CD8-positive, alpha-beta memory T cell (primary cell): Measurements from ENCODE around the gene MAFB. TPM values are rescaled to one million over a fixed set of nuclear protein-coding genes. Genes with fewer than 3 reads are reported as not detected.

Experiments used
- CTCF ChIA-PET: fragments of 350-600 bp; sonication (Branson Sonifier 250); formaldehyde crosslinking; loops from one replicate; lab custom pipeline; 2021; ENCODE audit warnings: antibody characterized with exemption; lab: Charles Lee
- POLR2A ChIA-PET: fragments of 350-600 bp; sonication (Branson Sonifier 250); formaldehyde crosslinking; loops from one replicate; lab custom pipeline; 2021; ENCODE audit warnings: antibody characterized with exemption; lab: Charles Lee
- DNase-seq, 5 donors: peaks; one replicate each; pipeline versions ENCODE4 v3.0.0 to v3.0.0-alpha.2; 2020 to 2022; ENCODE audit warnings: mixed read lengths in 1 of 5
- H3K27ac ChIP-seq: one replicate; pipeline ENCODE4 v1.7.0; 2013; ENCODE audit warnings: low read depth, mild to moderate bottlenecking, low read length, moderate library complexity
- H3K27me3 ChIP-seq: 2 replicates; pipeline ENCODE4 v1.7.0; 2013; ENCODE audit warnings: low read length, mild to moderate bottlenecking; ENCODE audit not compliant: insufficient read depth, poor library complexity, severe bottlenecking
- H3K36me3 ChIP-seq: 2 replicates; pipeline ENCODE4 v1.7.0; 2013; ENCODE audit warnings: mild to moderate bottlenecking, low read length, moderate library complexity; ENCODE audit not compliant: insufficient read depth
- H3K4me1 ChIP-seq: 2 replicates; pipeline ENCODE4 v1.7.0; 2013; ENCODE audit warnings: mild to moderate bottlenecking, low read length, moderate library complexity; ENCODE audit not compliant: insufficient read depth
- H3K4me3 ChIP-seq: 2 replicates; pipeline ENCODE4 v1.7.0; 2013; ENCODE audit warnings: mild to moderate bottlenecking, low read length
- H3K9me3 ChIP-seq: 2 replicates; pipeline ENCODE4 v1.7.0; 2013; ENCODE audit warnings: mild to moderate bottlenecking, low read length
- H3K27ac Mint-ChIP-seq, 8 donors: one replicate each; pipeline ENCODE4 v1.8.0; 2020 to 2021; ENCODE audit warnings: mixed read lengths in 8 of 8, mild to moderate bottlenecking in 6 of 8, inconsistent platforms in 3 of 8, moderate library complexity in 3 of 8
- H3K27me3 Mint-ChIP-seq, 2 donors: one replicate each; pipeline ENCODE4 v1.8.0; 2020 to 2021; ENCODE audit warnings: mixed read lengths in 2 of 2, mild to moderate bottlenecking in 1 of 2, moderate library complexity in 1 of 2
- H3K36me3 Mint-ChIP-seq, 3 donors: one replicate each; pipeline ENCODE4 v1.8.0; 2020 to 2021; ENCODE audit warnings: mixed read lengths in 3 of 3, inconsistent platforms in 1 of 3, mild to moderate bottlenecking in 1 of 3
- H3K4me1 Mint-ChIP-seq, 3 donors: one replicate each; pipeline ENCODE4 v1.8.0; 2020 to 2021; ENCODE audit warnings: mixed read lengths in 3 of 3, inconsistent platforms in 1 of 3, mild to moderate bottlenecking in 1 of 3
- H3K4me3 Mint-ChIP-seq, 7 donors: one replicate each; pipeline ENCODE4 v1.8.0; 2020 to 2021; ENCODE audit warnings: mixed read lengths in 7 of 7, mild to moderate bottlenecking in 6 of 7, moderate library complexity in 4 of 7, inconsistent platforms in 2 of 7
- H3K9me3 Mint-ChIP-seq, 5 donors: one replicate each; pipeline ENCODE4 v1.8.0; 2020 to 2022; ENCODE audit warnings: mixed read lengths in 5 of 5, mild to moderate bottlenecking in 3 of 5, moderate library complexity in 2 of 5, inconsistent platforms in 1 of 5
- polyA plus RNA-seq: library from polyadenylated mRNA; unstranded; fragments of 300-500 nt; fragmentation: Illumina TruSeq; gene quantifications from one replicate; pipeline ENCODE4 v1.2.3, GENCODE V29; 2021
- total RNA-seq, 2 experiments: library from RNA; stranded (reverse); gene quantifications; one replicate each; pipeline ENCODE4 v1.2.3, GENCODE V29; 2021

The MAFB gene
- total and polyA plus RNA-seq, 3 experiments from 2014 or later, result 1.7 to 2.0 TPM; not detected in 1

GRCh38 chr20:40646361-40646760 lies 42.7 kb downstream of the MAFB start:
- ChIA-PET POLR2A (no interaction called here), CTCF (no interaction called here)
- no peak for DNase-seq
- no peaks in the 10 kb centered on the region for H3K9me3 Mint-ChIP-seq
- no peaks in the 10 kb centered on the region for H3K36me3 Mint-ChIP-seq
- Histone ChIP-seq H3K9me3 (no peaks in the 10 kb centered on the region), H3K27me3 (no peaks in the 10 kb centered on the region), H3K36me3 (no peaks in the 10 kb centered on the region), H3K27ac (no peak overlapping the region), H3K4me3 (no peak overlapping the region), H3K4me1 (no peaks in the 10 kb centered on the region)
- no peaks in the 10 kb centered on the region for H3K4me1 Mint-ChIP-seq
- H3K27ac Mint-ChIP-seq, result no peak overlapping the region
- peaks cover 9 to 22% of the 10 kb centered on the region in 2 donors for H3K27me3 Mint-ChIP-seq
- H3K4me3 Mint-ChIP-seq, result no peak overlapping the region

DNA sequence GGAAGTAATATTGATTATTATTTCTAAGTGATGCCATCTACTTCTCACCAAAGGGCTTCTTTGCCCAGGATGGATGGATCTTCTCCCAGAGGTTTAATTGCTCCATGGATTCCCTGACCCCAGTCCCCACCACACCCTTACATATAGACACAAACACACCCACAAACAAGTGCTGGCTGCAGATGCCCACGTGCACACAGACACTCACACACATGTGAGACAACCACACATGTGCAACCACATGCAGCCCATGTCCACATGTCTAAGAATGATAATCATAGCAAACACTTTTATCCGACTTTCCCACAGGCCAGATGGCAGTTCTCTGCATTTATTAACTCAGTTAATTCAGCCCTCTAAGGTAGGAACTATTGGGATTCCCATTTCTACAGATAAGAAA lies 44.2 kb downstream of the MAFB start:
- Mint-ChIP-seq H3K9me3 (no peaks in the 10 kb centered on the region), H3K27me3 (peaks cover 9 to 22% of the 10 kb centered on the region in 2 donors), H3K4me1 (no peaks in the 10 kb centered on the region), H3K4me3 (no peak overlapping the region), H3K36me3 (no peaks in the 10 kb centered on the region), H3K27ac (no peak overlapping the region)
- Histone ChIP-seq H3K4me3 (no peak overlapping the region), H3K36me3 (no peaks in the 10 kb centered on the region), H3K4me1 (no peaks in the 10 kb centered on the region), H3K9me3 (no peaks in the 10 kb centered on the region), H3K27ac (no peak overlapping the region), H3K27me3 (no peaks in the 10 kb centered on the region)
- POLR2A ChIA-PET, result no interaction called here
- CTCF ChIA-PET, result no interaction called here
- no peak for DNase-seq

GRCh38 chr20:40643891-40644290 lies 45.1 kb downstream of the MAFB start:
- Histone ChIP-seq H3K9me3 (no peaks in the 10 kb centered on the region), H3K27ac (no peak overlapping the region), H3K4me1 (no peaks in the 10 kb centered on the region), H3K36me3 (no peaks in the 10 kb centered on the region), H3K27me3 (no peaks in the 10 kb centered on the region), H3K4me3 (no peak overlapping the region)
- H3K27me3 Mint-ChIP-seq, result peaks cover 11 to 23% of the 10 kb centered on the region in 2 donors
- no peak for DNase-seq
- no peaks in the 10 kb centered on the region for H3K4me1 Mint-ChIP-seq
- H3K36me3 Mint-ChIP-seq, result no peaks in the 10 kb centered on the region
- ChIA-PET POLR2A (no interaction called here), CTCF (no interaction called here)
- H3K9me3 Mint-ChIP-seq, result no peaks in the 10 kb centered on the region
- H3K27ac Mint-ChIP-seq, result no peak overlapping the region
- no peak overlapping the region for H3K4me3 Mint-ChIP-seq

- ChIA-PET CTCF (no interaction called here), POLR2A (no interaction called here)
- Histone ChIP-seq H3K4me3 (no peak overlapping the region), H3K27ac (no peak overlapping the region), H3K27me3 (no peaks in the 10 kb centered on the region), H3K9me3 (no peaks in the 10 kb centered on the region), H3K4me1 (no peaks in the 10 kb centered on the region), H3K36me3 (no peaks in the 10 kb centered on the region)
- no peaks in the 10 kb centered on the region for H3K36me3 Mint-ChIP-seq
- H3K4me3 Mint-ChIP-seq, result no peak overlapping the region
- no peak for DNase-seq
- H3K4me1 Mint-ChIP-seq, result no peaks in the 10 kb centered on the region
- no peaks in the 10 kb centered on the region for H3K9me3 Mint-ChIP-seq
- H3K27ac Mint-ChIP-seq, result no peak overlapping the region
- H3K27me3 Mint-ChIP-seq, result peaks cover 10 to 14% of the 10 kb centered on the region in 2 donors
Measured at GRCh38 chr20:40641809-40642208, 47.2 kb downstream of the MAFB start.

DNA sequence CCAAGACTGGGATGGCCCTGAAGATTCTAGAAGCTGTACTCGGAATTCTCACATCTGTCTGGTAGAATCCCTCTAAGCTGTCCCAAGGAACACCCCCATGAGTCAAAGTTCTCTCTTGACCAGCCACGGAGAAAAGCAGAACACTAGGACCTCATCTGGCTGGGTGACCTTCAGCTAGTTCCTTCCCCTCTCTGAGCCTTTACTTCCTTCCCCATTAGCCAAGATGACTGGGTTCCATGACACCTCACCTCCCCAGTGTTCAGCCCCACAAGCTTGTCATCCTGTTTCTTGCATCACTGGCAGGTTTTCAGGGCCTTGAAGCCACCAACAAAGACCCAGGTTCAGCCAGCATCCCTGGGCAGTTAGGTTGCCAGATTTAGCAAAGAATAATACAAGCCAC lies 47.8 kb downstream of the MAFB start:
- no peaks in the 10 kb centered on the region for H3K9me3 Mint-ChIP-seq
- POLR2A ChIA-PET, result no interaction called here
- H3K4me3 Mint-ChIP-seq, result no peak overlapping the region
- Histone ChIP-seq H3K27me3 (no peaks in the 10 kb centered on the region), H3K4me3 (no peak overlapping the region), H3K36me3 (no peaks in the 10 kb centered on the region), H3K9me3 (no peaks in the 10 kb centered on the region), H3K27ac (no peak overlapping the region), H3K4me1 (no peaks in the 10 kb centered on the region)
- CTCF ChIA-PET, result no interaction called here
- H3K36me3 Mint-ChIP-seq, result no peaks in the 10 kb centered on the region
- H3K4me1 Mint-ChIP-seq, result no peaks in the 10 kb centered on the region
- H3K27me3 Mint-ChIP-seq, result peaks cover 9 to 13% of the 10 kb centered on the region in 2 donors
- no peak for DNase-seq
- no peak overlapping the region for H3K27ac Mint-ChIP-seq

DNA sequence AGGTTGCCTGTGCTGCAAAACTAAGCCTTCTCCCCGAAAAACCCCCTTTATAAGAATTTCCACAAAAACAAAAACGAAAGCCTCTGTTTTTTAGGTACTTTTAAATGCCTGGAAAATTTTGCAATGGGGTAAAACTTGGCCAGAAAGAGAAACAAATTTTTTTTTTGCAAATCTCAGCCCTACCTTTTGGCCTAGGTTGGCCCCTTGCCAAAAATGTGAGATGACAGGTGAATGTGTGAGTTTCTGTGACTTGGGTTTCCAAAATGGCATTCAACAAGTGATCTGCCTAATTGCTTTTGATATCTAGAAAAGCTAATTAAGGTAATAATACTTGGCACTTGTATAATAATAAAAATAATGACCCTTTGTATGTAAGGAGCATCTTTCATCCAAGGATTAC lies 48.4 kb downstream of the MAFB start:
- no peak overlapping the region for H3K4me3 ChIP-seq
- no peaks in the 10 kb centered on the region for H3K36me3 Mint-ChIP-seq
- ChIA-PET POLR2A (no interaction called here), CTCF (no interaction called here)
- no peaks in the 10 kb centered on the region for H3K27me3 ChIP-seq
- no peaks in the 10 kb centered on the region for H3K9me3 Mint-ChIP-seq
- H3K36me3 ChIP-seq, result no peaks in the 10 kb centered on the region
- no peak overlapping the region for H3K27ac Mint-ChIP-seq
- no peak overlapping the region for H3K4me3 Mint-ChIP-seq
- no peaks in the 10 kb centered on the region for H3K4me1 ChIP-seq
- H3K9me3 ChIP-seq, result no peaks in the 10 kb centered on the region
- no peaks in the 10 kb centered on the region for H3K4me1 Mint-ChIP-seq
- H3K27ac ChIP-seq, result no peak overlapping the region
- peaks cover 7 to 8% of the 10 kb centered on the region in 2 donors for H3K27me3 Mint-ChIP-seq
- no peak for DNase-seq

GRCh38 chr20:40639676-40640355 lies 49.2 kb downstream of the MAFB start:
- H3K9me3 ChIP-seq, result no peaks in the 10 kb centered on the region
- DNase-seq, result no peak
- no peaks in the 10 kb centered on the region for H3K4me1 ChIP-seq
- Mint-ChIP-seq H3K9me3 (no peaks in the 10 kb centered on the region), H3K27ac (peak overlapping the region in 1 of 8 donors; percentile 55), H3K27me3 (peaks cover 3 to 7% of the 10 kb centered on the region in 2 donors), H3K36me3 (no peaks in the 10 kb centered on the region), H3K4me3 (no peak overlapping the region), H3K4me1 (no peaks in the 10 kb centered on the region)
- ChIA-PET CTCF (no interaction called here), POLR2A (no interaction called here)
- no peaks in the 10 kb centered on the region for H3K27me3 ChIP-seq
- H3K4me3 ChIP-seq, result no peak overlapping the region
- no peaks in the 10 kb centered on the region for H3K36me3 ChIP-seq
- H3K27ac ChIP-seq, result no peak overlapping the region

- no peak for DNase-seq
- Histone ChIP-seq H3K27ac (no peak overlapping the region), H3K36me3 (no peaks in the 10 kb centered on the region), H3K4me1 (no peaks in the 10 kb centered on the region), H3K9me3 (no peaks in the 10 kb centered on the region), H3K27me3 (no peaks in the 10 kb centered on the region), H3K4me3 (no peak overlapping the region)
- Mint-ChIP-seq H3K27ac (no peak overlapping the region), H3K9me3 (no peaks in the 10 kb centered on the region), H3K27me3 (peaks cover 5 to 7% of the 10 kb centered on the region in 2 donors), H3K4me1 (no peaks in the 10 kb centered on the region), H3K36me3 (no peaks in the 10 kb centered on the region), H3K4me3 (no peak overlapping the region)
- ChIA-PET POLR2A (no interaction called here), CTCF (no interaction called here)
Measured at GRCh38 chr20:40639132-40639531, 49.9 kb downstream of the MAFB start.
